Kidney (tissue), 14 donors: Measurements from ENCODE around the gene NKAIN2. TPM values are rescaled to one million over a fixed set of nuclear protein-coding genes. Genes with fewer than 3 reads are reported as not detected.

Experiments
- DNase-seq, 5 donors: peaks; one replicate each; pipeline ENCODE4 v3.0.0-alpha.2; 2013 to 2020
- FAIRE-seq: peaks from 2 replicates; lab custom pipeline; 2012; peaks lifted over from hg19 to GRCh38; lab: Jason Lieb, UNC
- H3K27ac ChIP-seq, 2 donors: one replicate each; pipeline ENCODE4 v1.7.0; 2013; ENCODE audit warnings: low read depth in 2 of 2, low read length in 2 of 2, inconsistent platforms in 1 of 2
- H3K27me3 ChIP-seq: one replicate; pipeline ENCODE4 v1.7.1; 2013; ENCODE audit warnings: low read length, inconsistent platforms; ENCODE audit not compliant: control insufficient read depth, insufficient read depth
- H3K36me3 ChIP-seq, 3 donors: one replicate each; pipeline versions ENCODE4 v1.7.0 to v1.7.1; 2013; ENCODE audit warnings: low read length in 3 of 3, control low read depth in 1 of 3, inconsistent platforms in 1 of 3; ENCODE audit not compliant: insufficient read depth in 3 of 3, control insufficient read depth in 2 of 3
- H3K4me1 ChIP-seq, 3 donors: one replicate each; pipeline versions ENCODE4 v1.7.0 to v1.7.1; 2013; ENCODE audit warnings: low read length in 3 of 3, inconsistent platforms in 1 of 3, low read depth in 1 of 3; ENCODE audit not compliant: control insufficient read depth in 2 of 3, insufficient read depth in 2 of 3
- H3K4me3 ChIP-seq, 3 donors: one replicate each; pipeline versions ENCODE4 v1.7.0 to v1.8.1; 2013; ENCODE audit warnings: low read length in 3 of 3, control low read depth in 1 of 3, inconsistent platforms in 1 of 3
- H3K9ac ChIP-seq, 3 donors: one replicate each; pipeline versions ENCODE4 v1.7.0 to v1.7.1; 2013; ENCODE audit warnings: low read length in 3 of 3, control low read depth in 1 of 3, inconsistent platforms in 1 of 3
- H3K9me3 ChIP-seq, 3 donors: one replicate each; pipeline versions ENCODE4 v1.7.0 to v1.7.1; 2013; ENCODE audit warnings: low read length in 3 of 3, control low read depth in 1 of 3, inconsistent platforms in 1 of 3; ENCODE audit not compliant: control insufficient read depth in 2 of 3, insufficient read depth in 1 of 3
- intact Hi-C: fragments of 100-400 bp; cut with DNase I; formaldehyde crosslinking; loops from one replicate; pipeline ENCODE4 v1.11.1; 2022
- polyA plus RNA-seq: library from polyadenylated mRNA; stranded (reverse); fragments of 350-450 nt; fragmentation: Illumina TruSeq; extraction: RNeasy Lipid Tissue Mini Kit (QIAGEN cat#74804); gene quantifications from one replicate; pipeline ENCODE4 v1.2.3, GENCODE V29; 2014; ENCODE audit warnings: low read depth, low replicate concordance; ENCODE audit not compliant: insufficient read depth
- total RNA-seq: library from RNA; stranded (reverse); fragmentation: NEBNext Ultra II Directional; extraction: Animal tissue kit (Norgen Biotek cat#: 25700); gene quantifications from one replicate; pipeline ENCODE4 v1.2.1, GENCODE V29; 2021
- TF ChIP-seq, protein P1 (sequence below): IDR thresholded peaks from 3 replicates; pipeline ENCODE4 v1.5.1; 2012; ENCODE audit warnings: mild to moderate bottlenecking, moderate library complexity, borderline replicate concordance; ENCODE audit not compliant: insufficient read depth; ENCODE audit errors: extremely low read depth
- donor health status: control.
- donor health status: control.
- donor health status: control.
- donor health status: control.
- donor health status: control.
- donor health status: DM: yes; HTN: yes; CAD: no.
- donor health status: Normal renal cell carcinoma (clear cell type).

The NKAIN2 gene
- total and polyA plus RNA-seq, 2 donors from 2014 or later: 0.39 to 1.8 TPM

DNA sequence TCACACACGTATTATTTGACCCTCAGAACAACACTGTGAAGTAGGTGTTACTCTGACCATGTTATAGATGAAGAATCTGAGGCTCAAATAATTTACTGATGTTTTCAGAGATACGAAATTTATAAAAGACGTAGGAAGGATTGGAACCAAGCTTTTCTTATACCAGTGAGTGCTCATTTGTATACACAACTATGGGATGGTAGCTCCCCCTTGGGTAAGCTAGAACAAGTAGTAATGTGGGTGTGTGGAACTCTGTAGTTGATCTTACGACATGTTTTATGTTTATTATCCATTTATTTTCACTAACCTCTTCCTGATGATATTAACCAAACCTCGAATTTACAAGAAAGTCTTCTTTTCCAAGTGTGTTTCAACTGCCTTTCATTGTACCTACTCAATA is 248.5 kb downstream of the NKAIN2 start:
- Histone ChIP-seq H3K4me1 (no peaks in the 10 kb centered on the region), H3K36me3 (no peaks in the 10 kb centered on the region), H3K4me3 (no peak overlapping the region), H3K9ac (no peak overlapping the region), H3K9me3 (no peaks in the 10 kb centered on the region), H3K27ac (no peak overlapping the region), H3K27me3 (no peaks in the 10 kb centered on the region)
- TF ChIP-seq, protein P1, sequence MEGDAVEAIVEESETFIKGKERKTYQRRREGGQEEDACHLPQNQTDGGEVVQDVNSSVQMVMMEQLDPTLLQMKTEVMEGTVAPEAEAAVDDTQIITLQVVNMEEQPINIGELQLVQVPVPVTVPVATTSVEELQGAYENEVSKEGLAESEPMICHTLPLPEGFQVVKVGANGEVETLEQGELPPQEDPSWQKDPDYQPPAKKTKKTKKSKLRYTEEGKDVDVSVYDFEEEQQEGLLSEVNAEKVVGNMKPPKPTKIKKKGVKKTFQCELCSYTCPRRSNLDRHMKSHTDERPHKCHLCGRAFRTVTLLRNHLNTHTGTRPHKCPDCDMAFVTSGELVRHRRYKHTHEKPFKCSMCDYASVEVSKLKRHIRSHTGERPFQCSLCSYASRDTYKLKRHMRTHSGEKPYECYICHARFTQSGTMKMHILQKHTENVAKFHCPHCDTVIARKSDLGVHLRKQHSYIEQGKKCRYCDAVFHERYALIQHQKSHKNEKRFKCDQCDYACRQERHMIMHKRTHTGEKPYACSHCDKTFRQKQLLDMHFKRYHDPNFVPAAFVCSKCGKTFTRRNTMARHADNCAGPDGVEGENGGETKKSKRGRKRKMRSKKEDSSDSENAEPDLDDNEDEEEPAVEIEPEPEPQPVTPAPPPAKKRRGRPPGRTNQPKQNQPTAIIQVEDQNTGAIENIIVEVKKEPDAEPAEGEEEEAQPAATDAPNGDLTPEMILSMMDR: no peak
- FAIRE-seq (no peak), DNase-seq (no peak)
- intact Hi-C loops: no loop called here

DNA sequence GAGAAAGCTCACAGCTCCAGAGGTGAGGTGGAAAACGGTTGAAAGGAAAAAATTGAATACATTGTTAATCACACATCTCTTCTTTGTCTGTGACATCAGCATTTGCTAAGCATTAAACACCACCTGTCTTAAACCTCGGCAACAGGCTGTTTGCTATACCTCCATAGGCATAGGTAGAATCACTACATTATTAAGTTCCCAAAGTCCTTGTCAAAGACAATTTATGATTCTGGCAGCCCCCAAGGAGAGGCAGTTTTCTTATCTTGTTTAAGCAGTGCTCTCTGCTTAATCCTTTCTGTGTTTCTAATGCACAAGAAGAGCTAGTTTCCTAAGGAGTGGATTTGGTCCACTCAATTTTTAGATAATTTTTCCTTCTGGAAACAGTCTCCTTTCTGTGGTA is 249.7 kb downstream of the NKAIN2 start:
- Histone ChIP-seq H3K27me3 (no peaks in the 10 kb centered on the region), H3K27ac (no peak overlapping the region), H3K4me1 (no peaks in the 10 kb centered on the region), H3K36me3 (no peaks in the 10 kb centered on the region), H3K4me3 (no peak overlapping the region), H3K9me3 (no peaks in the 10 kb centered on the region), H3K9ac (no peak overlapping the region)
- TF ChIP-seq, protein P1: no peak
- FAIRE-seq (no peak), DNase-seq (no peak)
- intact Hi-C loops: no loop called here

DNA sequence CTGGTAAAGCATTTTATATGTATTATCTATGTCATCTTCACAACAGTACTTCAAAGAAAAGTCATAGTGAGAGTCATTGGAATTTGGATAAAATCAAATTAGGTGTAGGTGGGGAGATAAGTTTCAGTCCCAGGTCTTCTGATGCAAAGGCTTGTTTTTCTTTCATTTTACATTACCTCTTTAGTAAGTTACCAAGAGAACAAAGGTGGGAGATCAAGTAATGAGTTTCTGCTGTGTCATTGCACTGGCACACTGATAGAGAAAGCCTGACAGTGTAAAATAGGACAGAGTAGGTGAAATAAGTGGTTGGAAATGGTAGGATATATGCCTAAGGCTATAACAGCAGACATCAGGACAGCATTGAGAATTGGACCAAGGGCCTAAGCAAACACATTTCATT is 250.4 kb downstream of the NKAIN2 start:
- Histone ChIP-seq H3K36me3 (no peaks in the 10 kb centered on the region), H3K4me1 (no peaks in the 10 kb centered on the region), H3K27me3 (no peaks in the 10 kb centered on the region), H3K9ac (no peak overlapping the region), H3K4me3 (no peak overlapping the region), H3K9me3 (no peaks in the 10 kb centered on the region), H3K27ac (no peak overlapping the region)
- TF ChIP-seq, protein P1: no peak
- DNase-seq (no peak), FAIRE-seq (no peak)
- intact Hi-C loops: no loop called here

DNA sequence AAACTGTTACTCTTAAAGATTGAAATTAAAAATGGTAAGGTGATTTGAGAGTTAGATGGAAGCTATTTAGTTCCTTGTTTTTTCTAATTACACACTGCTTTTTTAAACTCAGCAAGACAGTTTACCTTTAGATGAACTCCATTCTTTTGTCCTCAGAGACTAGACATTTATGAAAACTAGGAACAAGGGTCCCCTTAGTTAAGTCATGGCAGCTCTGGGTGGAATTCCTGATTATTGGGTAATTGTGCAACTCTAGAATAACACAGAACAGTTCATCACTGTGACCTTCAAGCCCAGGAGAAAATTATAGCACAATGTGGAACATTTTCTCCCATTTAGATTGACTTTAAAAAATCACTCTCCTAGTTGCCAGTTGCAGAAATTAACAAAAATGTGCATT is 251.7 kb downstream of the NKAIN2 start:
- H3K9me3 ChIP-seq: no peaks in the 10 kb centered on the region
- H3K4me1 ChIP-seq: no peaks in the 10 kb centered on the region
- TF ChIP-seq, protein P1: no peak
- H3K4me3 ChIP-seq: no peak overlapping the region
- no peak overlapping the region for H3K9ac ChIP-seq
- intact Hi-C loops: no loop called here
- no peaks in the 10 kb centered on the region for H3K36me3 ChIP-seq
- FAIRE-seq (no peak), DNase-seq (no peak)
- no peaks in the 10 kb centered on the region for H3K27me3 ChIP-seq
- H3K27ac ChIP-seq: no peak overlapping the region
